ENCODE measurements around the gene TRAPPC6A. TPM values are rescaled to one million over a fixed set of nuclear protein-coding genes. Genes with fewer than 3 reads are reported as not detected.
A peak's percentile ranks its signal among the peaks of the same experiment; 100 is the strongest.

Gene TRAPPC6A
- total RNA-seq, 4 donors from 2014 or later, result 55.9 to 82.3 (median 71.8) TPM

GRCh38 chr19:45161738-45162607 is 16.1 kb downstream of the TRAPPC6A start:
- peak overlapping the region; percentile 73 for H3K27ac ChIP-seq
- H3K9me3 ChIP-seq, result no peaks in the 10 kb centered on the region
- 40% methylated on average over 9 of the region's 32 CpGs for WGBS
- no peak for DNase-seq (ENCODE audit: low spot score in 2 of 2)
- peak overlapping the region; percentile 38 for H3K4me3 ChIP-seq
- H3K27me3 ChIP-seq, result peaks cover 4% of the 10 kb centered on the region
- TF ChIP-seq EP300 (IDR thresholded peaks at IDR 0.05), result no peak
- no peak for TF ChIP-seq POLR2AphosphoS5 (IDR thresholded peaks at IDR 0.05)
- no peak for TF ChIP-seq CTCF (IDR thresholded peaks at IDR 0.05)
- TF ChIP-seq POLR2A (IDR thresholded peaks at IDR 0.05), result no peak
- H3K36me3 ChIP-seq, result no peaks in the 10 kb centered on the region
- H3K4me1 ChIP-seq, result peaks cover 76% of the 10 kb centered on the region

- Histone ChIP-seq H3K4me1 (peaks cover 77% of the 10 kb centered on the region), H3K36me3 (no peaks in the 10 kb centered on the region), H3K27ac (peak within 1 kb of the TSS; percentile 73), H3K27me3 (peaks cover 4% of the 10 kb centered on the region), H3K9me3 (no peaks in the 10 kb centered on the region), H3K4me3 (peak within 1 kb of the TSS; percentile 38)
- 34% methylated on average over 14 of the region's 29 CpGs for WGBS
- TF ChIP-seq POLR2AphosphoS5 (IDR thresholded peaks at IDR 0.05), result no peak
- TF ChIP-seq EP300 (IDR thresholded peaks at IDR 0.05), result no peak
- TF ChIP-seq POLR2A (IDR thresholded peaks at IDR 0.05), result no peak
- no peak for TF ChIP-seq CTCF (IDR thresholded peaks at IDR 0.05)
- no peak for DNase-seq (ENCODE audit: low spot score in 2 of 2)
Observed at GRCh38 chr19:45160870-45161737, 16.9 kb downstream of the TRAPPC6A start, which contains the start of gene NKPD1. TSS of gene NKPD1 (minus strand) at chr19:45160982. CDS start at chr19:45160150, 832 bp downstream.

GRCh38 chr19:45159971-45160324 is 18.1 kb downstream of the TRAPPC6A start:
- Histone ChIP-seq H3K4me3 (no peak overlapping the region), H3K27me3 (peaks cover 4% of the 10 kb centered on the region), H3K4me1 (peaks cover 77% of the 10 kb centered on the region), H3K27ac (no peak overlapping the region), H3K36me3 (no peaks in the 10 kb centered on the region), H3K9me3 (no peaks in the 10 kb centered on the region)
- TF ChIP-seq POLR2AphosphoS5 (IDR thresholded peaks at IDR 0.05) (no peak), EP300 (IDR thresholded peaks at IDR 0.05) (no peak), POLR2A (IDR thresholded peaks at IDR 0.05) (no peak), CTCF (IDR thresholded peaks at IDR 0.05) (no peak)
- 75% methylated on average over 9 of the region's 10 CpGs for WGBS
- no peak for DNase-seq (ENCODE audit: low spot score in 2 of 2)

GRCh38 chr19:45159210-45159970 is 18.6 kb downstream of the TRAPPC6A start:
- no peak overlapping the region for H3K4me3 ChIP-seq
- H3K36me3 ChIP-seq, result no peaks in the 10 kb centered on the region
- DNase-seq (ENCODE audit: low spot score in 2 of 2), result no peak
- H3K9me3 ChIP-seq, result no peaks in the 10 kb centered on the region
- 79% methylated on average over 11 of the region's 12 CpGs for WGBS
- H3K4me1 ChIP-seq, result peaks cover 72% of the 10 kb centered on the region
- H3K27me3 ChIP-seq, result peaks cover 4% of the 10 kb centered on the region
- no peak overlapping the region for H3K27ac ChIP-seq
- TF ChIP-seq POLR2AphosphoS5 (IDR thresholded peaks at IDR 0.05), result no peak
- TF ChIP-seq POLR2A (IDR thresholded peaks at IDR 0.05), result no peak
- TF ChIP-seq EP300 (IDR thresholded peaks at IDR 0.05), result no peak
- no peak for TF ChIP-seq CTCF (IDR thresholded peaks at IDR 0.05)

All from suprapubic skin (tissue), 4 donors.